Measurements from ENCODE around the gene GAL3ST2.
A peak's percentile ranks its signal among the peaks of the same experiment; 100 is the strongest.
"Not testable (repeated sequence)": the region's sequence is repeated elsewhere in the genome, so short reads cannot be mapped to it uniquely, and the experiment has no call there.

The GAL3ST2 gene

DNA sequence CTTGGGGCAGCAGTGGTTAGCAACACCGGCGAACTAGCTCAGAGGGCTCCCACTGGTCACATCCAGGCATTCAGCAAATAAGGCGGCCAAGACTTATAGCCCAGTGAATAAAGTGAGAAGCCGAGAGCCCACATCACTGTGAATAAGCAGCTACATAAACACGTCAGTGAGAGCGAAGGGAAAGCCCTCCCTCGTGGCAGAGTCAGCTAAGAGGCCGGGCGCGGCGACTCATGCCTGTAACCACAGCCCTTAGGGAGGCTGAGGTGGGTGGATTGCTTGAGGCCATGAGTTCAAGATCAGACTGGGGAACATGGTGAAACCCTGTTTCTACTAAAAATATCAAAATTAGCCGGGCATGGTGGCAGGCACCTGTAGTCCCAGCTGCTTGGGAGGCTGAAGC is 37.0 kb upstream of the GAL3ST2 start:
- Histone ChIP-seq H2BK120ac (ENCODE audit: low read depth, low read length) (no peak overlapping the region), H2BK5ac (ENCODE audit: low read length) (peak overlapping the region; percentile 24), H3K4me1 (ENCODE audit: control insufficient read depth in 2 of 2, insufficient read depth in 1 of 2, low read depth in 1 of 2, low read length in 2 of 2) (no peaks in the 10 kb centered on the region), H3K9me3 (replicated peaks in 1 of 2; ENCODE audit: control insufficient read depth in 2 of 2, insufficient read depth in 1 of 2, low read depth in 1 of 2, low read length in 2 of 2) (peaks cover 0 to 3% of the 10 kb centered on the region in 2 donors), H3K4ac (ENCODE audit: low read length) (no peak overlapping the region), H2AK5ac (ENCODE audit: low read depth, low read length) (no peak overlapping the region), H3K27ac (replicated peaks; ENCODE audit: low read length) (no peak overlapping the region), H4K8ac (ENCODE audit: low read depth, low read length) (no peak overlapping the region), H3K36me3 (replicated peaks in 1 of 2; ENCODE audit: control insufficient read depth in 2 of 2, insufficient read depth in 2 of 2, low read length in 2 of 2) (peaks cover 10 to 22% of the 10 kb centered on the region in 2 donors), H3K4me2 (ENCODE audit: insufficient read depth, low read length, poor library complexity, severe bottlenecking) (no peak overlapping the region), H3K23ac (ENCODE audit: low read depth, low read length, poor library complexity) (no peak overlapping the region), H3K27me3 (ENCODE audit: control insufficient read depth in 3 of 3, insufficient read depth in 3 of 3, low read depth in 1 of 3, low read length in 3 of 3) (no peaks in the 10 kb centered on the region), H2BK15ac (ENCODE audit: low read length) (no peak overlapping the region), H3K79me1 (ENCODE audit: low read depth, low read length) (peaks cover 17% of the 10 kb centered on the region), H3K4me3 (ENCODE audit: low read length in 2 of 2) (no peak overlapping the region), H3K18ac (ENCODE audit: low read length) (no peak overlapping the region), H4K91ac (ENCODE audit: low read depth, low read length, poor library complexity) (no peak overlapping the region), H2BK12ac (ENCODE audit: low read length) (no peak overlapping the region), H2AFZ (ENCODE audit: low read length) (no peak overlapping the region), H3K14ac (ENCODE audit: low read length) (no peak overlapping the region), H3K9ac (ENCODE audit: low read depth, low read length, poor library complexity) (no peak overlapping the region)
- DNase-seq (ENCODE audit: low spot score), result no peak
- no CpG with 5 or more reads among the region's 12 CpGs for WGBS, 2 donors (ENCODE audit: extremely low coverage in 2 of 2, insufficient read length in 2 of 2, insufficient replicate concordance in 1 of 2)

DNA sequence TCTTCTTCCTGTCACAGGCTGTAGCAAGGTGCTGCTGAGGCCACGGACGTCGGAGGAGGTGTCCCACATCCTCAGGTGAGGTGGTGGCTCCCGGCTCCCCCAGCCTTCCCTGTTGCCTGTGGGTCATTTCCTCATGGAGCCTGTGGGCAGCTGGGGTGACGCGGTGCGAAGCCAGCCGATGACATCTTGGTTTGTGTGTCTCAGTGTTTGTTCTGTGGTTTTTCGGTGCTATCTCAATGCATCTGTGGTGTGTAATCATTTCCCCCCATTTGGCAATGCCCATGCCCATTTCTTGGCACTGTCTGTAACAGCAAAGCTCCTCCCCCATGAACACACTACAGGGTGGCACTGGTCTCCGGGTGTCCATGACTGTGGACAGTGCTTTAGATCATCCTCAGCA is 35.6 kb upstream of the GAL3ST2 start:
- Histone ChIP-seq H3K23ac (ENCODE audit: low read depth, low read length, poor library complexity) (no peak overlapping the region), H3K14ac (ENCODE audit: low read length) (no peak overlapping the region), H3K36me3 (replicated peaks in 1 of 2; ENCODE audit: control insufficient read depth in 2 of 2, insufficient read depth in 2 of 2, low read length in 2 of 2) (peaks cover 18 to 35% of the 10 kb centered on the region in 2 donors)

DNA sequence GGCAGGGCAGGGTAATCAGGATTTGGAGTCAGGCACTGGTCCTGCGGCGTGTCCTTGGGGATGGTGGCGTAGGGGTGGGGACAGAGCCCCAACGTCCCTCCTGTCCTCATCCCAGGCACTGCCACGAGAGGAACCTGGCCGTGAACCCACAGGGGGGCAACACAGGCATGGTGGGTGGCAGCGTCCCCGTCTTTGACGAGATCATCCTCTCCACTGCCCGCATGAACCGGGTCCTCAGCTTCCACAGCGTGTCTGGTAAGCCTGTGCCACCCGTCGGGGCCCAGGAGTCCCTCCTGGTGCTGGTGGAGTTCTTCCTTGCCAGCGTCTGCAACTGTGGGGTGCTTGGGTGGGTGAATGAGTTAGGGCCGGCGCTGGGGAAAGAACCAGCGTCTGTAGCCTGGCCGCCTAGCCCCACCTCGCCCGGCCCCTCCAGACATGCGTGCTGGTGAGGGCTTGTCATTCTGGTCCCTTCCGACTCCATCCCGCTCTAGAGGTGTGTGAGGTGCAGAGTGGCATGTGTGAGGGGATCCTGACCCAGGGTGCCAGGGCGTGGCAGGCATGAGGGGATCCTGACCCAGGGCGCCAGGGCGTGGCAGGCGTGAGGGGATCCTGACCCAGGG is 34.2 kb upstream of the GAL3ST2 start:
- Histone ChIP-seq H3K23ac (ENCODE audit: low read depth, low read length, poor library complexity) (peak overlapping the region; percentile 31), H3K27ac (replicated peaks; ENCODE audit: low read length) (no peak overlapping the region), H2BK5ac (ENCODE audit: low read length) (no peak overlapping the region), H2BK15ac (ENCODE audit: low read length) (no peak overlapping the region), H3K79me1 (ENCODE audit: low read depth, low read length) (peaks cover 13% of the 10 kb centered on the region), H3K27me3 (ENCODE audit: control insufficient read depth in 3 of 3, insufficient read depth in 3 of 3, low read depth in 1 of 3, low read length in 3 of 3) (no peaks in the 10 kb centered on the region), H3K4ac (ENCODE audit: low read length) (no peak overlapping the region), H2BK120ac (ENCODE audit: low read depth, low read length) (no peak overlapping the region), H3K4me2 (ENCODE audit: insufficient read depth, low read length, poor library complexity, severe bottlenecking) (no peak overlapping the region), H3K9ac (ENCODE audit: low read depth, low read length, poor library complexity) (no peak overlapping the region), H2AFZ (ENCODE audit: low read length) (no peak overlapping the region), H3K18ac (ENCODE audit: low read length) (no peak overlapping the region), H4K91ac (ENCODE audit: low read depth, low read length, poor library complexity) (no peak overlapping the region), H3K4me3 (ENCODE audit: low read length in 2 of 2) (peak overlapping the region in 1 of 2 donors; percentile 43), H2BK12ac (ENCODE audit: low read length) (no peak overlapping the region), H3K14ac (ENCODE audit: low read length) (peak overlapping the region; percentile 82), H3K36me3 (replicated peaks in 1 of 2; ENCODE audit: control insufficient read depth in 2 of 2, insufficient read depth in 2 of 2, low read length in 2 of 2) (peaks cover 19 to 38% of the 10 kb centered on the region in 2 donors), H3K9me3 (replicated peaks in 1 of 2; ENCODE audit: control insufficient read depth in 2 of 2, insufficient read depth in 1 of 2, low read depth in 1 of 2, low read length in 2 of 2) (peaks cover 3 to 24% of the 10 kb centered on the region in 2 donors), H4K8ac (ENCODE audit: low read depth, low read length) (peak overlapping the region; percentile 65), H2AK5ac (ENCODE audit: low read depth, low read length) (peak overlapping the region; percentile 81), H3K4me1 (ENCODE audit: control insufficient read depth in 2 of 2, insufficient read depth in 1 of 2, low read depth in 1 of 2, low read length in 2 of 2) (no peaks in the 10 kb centered on the region)
- no CpG with 5 or more reads among the region's 28 CpGs for WGBS, 2 donors (ENCODE audit: extremely low coverage in 2 of 2, insufficient read length in 2 of 2, insufficient replicate concordance in 1 of 2)
- no peak for DNase-seq (ENCODE audit: low spot score)

More for the DNA sequence above, 35.6 kb upstream of the GAL3ST2 start:
- no peak for DNase-seq (ENCODE audit: low spot score)
- Histone ChIP-seq H3K27ac (replicated peaks; ENCODE audit: low read length) (no peak overlapping the region), H2BK5ac (ENCODE audit: low read length) (no peak overlapping the region), H2BK120ac (ENCODE audit: low read depth, low read length) (no peak overlapping the region), H2AFZ (ENCODE audit: low read length) (no peak overlapping the region), H3K79me1 (ENCODE audit: low read depth, low read length) (peaks cover 13% of the 10 kb centered on the region), H3K9me3 (replicated peaks in 1 of 2; ENCODE audit: control insufficient read depth in 2 of 2, insufficient read depth in 1 of 2, low read depth in 1 of 2, low read length in 2 of 2) (peaks cover 2 to 17% of the 10 kb centered on the region in 2 donors), H2BK12ac (ENCODE audit: low read length) (no peak overlapping the region), H3K4ac (ENCODE audit: low read length) (no peak overlapping the region), H3K4me1 (ENCODE audit: control insufficient read depth in 2 of 2, insufficient read depth in 1 of 2, low read depth in 1 of 2, low read length in 2 of 2) (no peaks in the 10 kb centered on the region), H2AK5ac (ENCODE audit: low read depth, low read length) (no peak overlapping the region), H3K4me2 (ENCODE audit: insufficient read depth, low read length, poor library complexity, severe bottlenecking) (no peak overlapping the region), H3K9ac (ENCODE audit: low read depth, low read length, poor library complexity) (no peak overlapping the region), H2BK15ac (ENCODE audit: low read length) (no peak overlapping the region), H4K8ac (ENCODE audit: low read depth, low read length) (no peak overlapping the region), H3K18ac (ENCODE audit: low read length) (no peak overlapping the region), H3K4me3 (ENCODE audit: low read length in 2 of 2) (no peak overlapping the region), H3K27me3 (ENCODE audit: control insufficient read depth in 3 of 3, insufficient read depth in 3 of 3, low read depth in 1 of 3, low read length in 3 of 3) (no peaks in the 10 kb centered on the region), H4K91ac (ENCODE audit: low read depth, low read length, poor library complexity) (no peak overlapping the region)
- no CpG with 5 or more reads among the region's 10 CpGs for WGBS, 2 donors (ENCODE audit: extremely low coverage in 2 of 2, insufficient read length in 2 of 2, insufficient replicate concordance in 1 of 2)

GRCh38 chr2:241743008-241743407 is 33.6 kb upstream of the GAL3ST2 start:
- peaks cover 19 to 37% of the 10 kb centered on the region in 2 donors for H3K36me3 ChIP-seq (replicated peaks in 1 of 2; ENCODE audit: control insufficient read depth in 2 of 2, insufficient read depth in 2 of 2, low read length in 2 of 2)
- H3K4me3 ChIP-seq (ENCODE audit: low read length in 2 of 2); H3K23ac ChIP-seq (ENCODE audit: low read depth, low read length, poor library complexity); H3K4me2 ChIP-seq (ENCODE audit: insufficient read depth, low read length, poor library complexity, severe bottlenecking); H3K9ac ChIP-seq (ENCODE audit: low read depth, low read length, poor library complexity); DNase-seq (ENCODE audit: low spot score); H4K91ac ChIP-seq (ENCODE audit: low read depth, low read length, poor library complexity); H2BK5ac ChIP-seq (ENCODE audit: low read length); H2BK120ac ChIP-seq (ENCODE audit: low read depth, low read length); H3K27me3 ChIP-seq (ENCODE audit: control insufficient read depth in 3 of 3, insufficient read depth in 3 of 3, low read depth in 1 of 3, low read length in 3 of 3); H4K8ac ChIP-seq (ENCODE audit: low read depth, low read length); H3K14ac ChIP-seq (ENCODE audit: low read length); H2BK12ac ChIP-seq (ENCODE audit: low read length); H2AFZ ChIP-seq (ENCODE audit: low read length); H3K4me1 ChIP-seq (ENCODE audit: control insufficient read depth in 2 of 2, insufficient read depth in 1 of 2, low read depth in 1 of 2, low read length in 2 of 2); H3K27ac ChIP-seq (replicated peaks; ENCODE audit: low read length); H2BK15ac ChIP-seq (ENCODE audit: low read length); H2AK5ac ChIP-seq (ENCODE audit: low read depth, low read length); H3K4ac ChIP-seq (ENCODE audit: low read length); H3K18ac ChIP-seq (ENCODE audit: low read length): not testable (repeated sequence)
- H3K79me1 ChIP-seq (ENCODE audit: low read depth, low read length), result peaks cover 13% of the 10 kb centered on the region
- WGBS, 2 donors (ENCODE audit: extremely low coverage in 2 of 2, insufficient read length in 2 of 2, insufficient replicate concordance in 1 of 2), result no CpG with 5 or more reads among the region's 15 CpGs
- H3K9me3 ChIP-seq (replicated peaks in 1 of 2; ENCODE audit: control insufficient read depth in 2 of 2, insufficient read depth in 1 of 2, low read depth in 1 of 2, low read length in 2 of 2), result peaks cover 3 to 24% of the 10 kb centered on the region in 2 donors

Measured in neuronal stem cell (in vitro differentiated cells).